Fibroblast of lung (primary cell): ENCODE measurements around the gene IKZF3. TPM values are rescaled to one million over a fixed set of nuclear protein-coding genes. Genes with fewer than 3 reads are reported as not detected.

Source experiments
- DNase-seq, 2 donors: peaks; one replicate each; pipeline versions ENCODE4 v3.0.0 to v3.0.0-alpha.2; 2010; ENCODE audit warnings: low read depth in 2 of 2
- H2AFZ ChIP-seq: 2 replicates; pipeline ENCODE4 v1.5.1; 2012; ENCODE audit warnings: low read length, control low read depth, inconsistent platforms
- H3K27ac ChIP-seq: 2 replicates; pipeline ENCODE4 v1.5.1; 2011; ENCODE audit warnings: low read length, control low read depth; ENCODE audit not compliant: insufficient read depth
- H3K27me3 ChIP-seq: 2 replicates; pipeline ENCODE4 v1.5.1; 2011; ENCODE audit warnings: mild to moderate bottlenecking, low read length; ENCODE audit not compliant: control insufficient read depth, insufficient read depth
- H3K36me3 ChIP-seq: 2 replicates; pipeline ENCODE4 v1.5.1; 2011; ENCODE audit warnings: low read length; ENCODE audit not compliant: control insufficient read depth, insufficient read depth
- H3K4me1 ChIP-seq: 2 replicates; pipeline ENCODE4 v1.5.1; 2011; ENCODE audit warnings: low read length; ENCODE audit not compliant: control insufficient read depth, insufficient read depth; ENCODE audit errors: extremely low read depth
- H3K4me2 ChIP-seq: 2 replicates; pipeline ENCODE4 v1.5.1; 2011; ENCODE audit warnings: low read length, control low read depth; ENCODE audit not compliant: insufficient read depth; ENCODE audit errors: extremely low read depth
- H3K4me3 ChIP-seq, 4 experiments: fragments of 200-600 bp in 1 of 4; sonication (generic) in 1 of 4; replicated peaks in 1 of 4; 2 replicates each; pipeline ENCODE4 v1.5.1; 2011 to 2016; ENCODE audit warnings: low read length in 4 of 4, low read depth in 3 of 4, mild to moderate bottlenecking in 3 of 4, control low read depth in 2 of 4, inconsistent platforms in 1 of 4, mixed read lengths in 1 of 4; ENCODE audit not compliant: insufficient read depth in 1 of 4; ENCODE audit errors: control extremely low read depth in 1 of 4
- H3K79me2 ChIP-seq: 2 replicates; pipeline ENCODE4 v1.5.1; 2012; ENCODE audit warnings: mild to moderate bottlenecking, low read length, inconsistent platforms; ENCODE audit not compliant: control insufficient read depth, insufficient read depth
- H3K9ac ChIP-seq: 2 replicates; pipeline ENCODE4 v1.5.1; 2011; ENCODE audit warnings: mild to moderate bottlenecking, low read length, control low read depth; ENCODE audit not compliant: insufficient read depth
- H3K9me3 ChIP-seq: 2 replicates; pipeline ENCODE4 v1.5.1; 2012; ENCODE audit warnings: low read depth, low read length; ENCODE audit not compliant: control insufficient read depth, insufficient read depth
- H4K20me1 ChIP-seq: 2 replicates; pipeline ENCODE4 v1.5.1; 2011; ENCODE audit warnings: low read length; ENCODE audit not compliant: control insufficient read depth, insufficient read depth; ENCODE audit errors: extremely low read depth
- EZH2 ChIP-seq: IDR thresholded peaks from 2 replicates; pipeline ENCODE4 v1.5.1; 2012; ENCODE audit warnings: low read length, control low read depth, mild to moderate bottlenecking; ENCODE audit errors: missing control alignments
- polyA plus RNA-seq, 2 donors: library from polyadenylated mRNA; depleted of rRNA in 1 of 2; stranded (reverse) in 1 of 2; unstranded in 1 of 2; fragments of >200 nt; gene quantifications; 2 replicates each; pipeline ENCODE4 v1.2.1, GENCODE V29; 2011 to 2012; ENCODE audit warnings: missing spikeins in 1 of 2
- total RNA-seq: library from RNA; depleted of rRNA; stranded (reverse); fragments of >200 nt; gene quantifications from 2 replicates; pipeline ENCODE4 v1.2.1, GENCODE V29; 2014
- TF ChIP-seq, protein P1 (sequence below), 2 donors: IDR thresholded peaks in 1 of 2; conservative IDR thresholded peaks in 1 of 2; 1 replicate in 1 of 2; 2 replicates in 1 of 2; pipeline ENCODE4 v1.5.1; 2011 to 2012; ENCODE audit warnings: low read length in 2 of 2, control low read depth in 1 of 2, inconsistent platforms in 1 of 2, low read depth in 1 of 2, mild to moderate bottlenecking in 1 of 2

Gene IKZF3
- total and polyA plus RNA-seq, 2 donors (not counting 1 experiment from before 2014, with no cell fraction given): not detected

DNA sequence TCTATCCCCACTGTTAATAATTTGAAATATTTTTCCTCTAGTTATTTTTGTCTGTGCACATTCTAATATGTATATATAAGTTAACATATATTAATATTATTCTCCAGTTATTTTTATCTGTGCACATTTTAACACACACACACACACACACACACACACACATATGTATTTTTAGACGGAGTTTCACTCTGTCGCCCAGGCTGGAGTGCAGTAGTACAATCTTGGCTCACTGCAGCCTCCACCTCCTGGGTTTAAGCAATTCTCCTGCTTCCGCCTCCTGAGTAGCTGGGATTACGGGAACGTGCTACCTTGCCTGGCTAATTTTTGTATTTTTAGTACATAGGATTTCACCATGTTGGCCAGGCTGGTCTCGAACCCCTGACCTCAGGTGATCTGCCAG, 146.5 kb downstream of the IKZF3 start:
- DNase-seq: no peak
- no peak overlapping the region for H3K4me3 ChIP-seq
- H3K9ac ChIP-seq: no peak overlapping the region
- H3K4me2 ChIP-seq: no peak overlapping the region
- H2AFZ ChIP-seq: no peak overlapping the region
- no peaks in the 10 kb centered on the region for H3K79me2 ChIP-seq
- H3K27ac ChIP-seq: no peak overlapping the region
- H3K9me3 ChIP-seq: no peaks in the 10 kb centered on the region
- H4K20me1 ChIP-seq: no peaks in the 10 kb centered on the region
- no peaks in the 10 kb centered on the region for H3K4me1 ChIP-seq
- H3K27me3 ChIP-seq: no peaks in the 10 kb centered on the region
- H3K36me3 ChIP-seq: peaks cover 8% of the 10 kb centered on the region
- no peak for TF ChIP-seq EZH2
- TF ChIP-seq, protein P1, sequence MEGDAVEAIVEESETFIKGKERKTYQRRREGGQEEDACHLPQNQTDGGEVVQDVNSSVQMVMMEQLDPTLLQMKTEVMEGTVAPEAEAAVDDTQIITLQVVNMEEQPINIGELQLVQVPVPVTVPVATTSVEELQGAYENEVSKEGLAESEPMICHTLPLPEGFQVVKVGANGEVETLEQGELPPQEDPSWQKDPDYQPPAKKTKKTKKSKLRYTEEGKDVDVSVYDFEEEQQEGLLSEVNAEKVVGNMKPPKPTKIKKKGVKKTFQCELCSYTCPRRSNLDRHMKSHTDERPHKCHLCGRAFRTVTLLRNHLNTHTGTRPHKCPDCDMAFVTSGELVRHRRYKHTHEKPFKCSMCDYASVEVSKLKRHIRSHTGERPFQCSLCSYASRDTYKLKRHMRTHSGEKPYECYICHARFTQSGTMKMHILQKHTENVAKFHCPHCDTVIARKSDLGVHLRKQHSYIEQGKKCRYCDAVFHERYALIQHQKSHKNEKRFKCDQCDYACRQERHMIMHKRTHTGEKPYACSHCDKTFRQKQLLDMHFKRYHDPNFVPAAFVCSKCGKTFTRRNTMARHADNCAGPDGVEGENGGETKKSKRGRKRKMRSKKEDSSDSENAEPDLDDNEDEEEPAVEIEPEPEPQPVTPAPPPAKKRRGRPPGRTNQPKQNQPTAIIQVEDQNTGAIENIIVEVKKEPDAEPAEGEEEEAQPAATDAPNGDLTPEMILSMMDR (conservative IDR thresholded peaks at IDR 0.05 in 1 of 2, IDR thresholded peaks at IDR 0.05 in 1 of 2; ENCODE audit: low read depth in 1 of 2, low read length in 2 of 2): no peak

DNA sequence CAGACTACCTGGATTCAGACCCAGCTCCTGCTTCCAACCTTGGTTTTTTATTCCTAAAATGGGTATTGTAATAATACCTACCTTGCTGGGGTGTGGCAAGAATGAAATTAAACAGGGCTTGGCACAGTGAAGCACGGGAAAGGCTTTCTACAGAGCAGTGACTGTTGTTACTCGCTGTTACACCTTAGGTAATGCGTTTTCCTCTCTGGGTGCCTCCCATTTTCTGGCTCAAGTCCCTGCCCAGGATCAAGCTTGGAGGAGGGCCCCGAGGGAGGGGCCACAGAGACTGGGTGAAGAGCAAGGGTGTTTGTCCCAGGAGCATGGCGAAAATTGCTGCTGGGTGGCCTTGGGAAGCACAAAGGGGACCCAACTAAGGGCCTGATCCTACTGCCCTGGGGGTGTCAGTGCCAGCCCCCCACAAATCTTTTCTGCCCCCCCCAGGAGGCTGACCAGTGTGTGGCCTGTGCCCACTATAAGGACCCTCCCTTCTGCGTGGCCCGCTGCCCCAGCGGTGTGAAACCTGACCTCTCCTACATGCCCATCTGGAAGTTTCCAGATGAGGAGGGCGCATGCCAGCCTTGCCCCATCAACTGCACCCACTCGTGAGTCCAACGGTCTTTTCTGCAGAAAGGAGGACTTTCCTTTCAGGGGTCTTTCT, 147.1 kb downstream of the IKZF3 start:
- DNase-seq: no peak
- no peak overlapping the region for H3K4me3 ChIP-seq
- H3K36me3 ChIP-seq: peaks cover 8% of the 10 kb centered on the region
- H3K27me3 ChIP-seq: no peaks in the 10 kb centered on the region
- no peaks in the 10 kb centered on the region for H3K4me1 ChIP-seq
- no peak overlapping the region for H2AFZ ChIP-seq
- TF ChIP-seq EZH2: no peak
- TF ChIP-seq, protein P1 (conservative IDR thresholded peaks at IDR 0.05 in 1 of 2, IDR thresholded peaks at IDR 0.05 in 1 of 2; ENCODE audit: low read depth in 1 of 2, low read length in 2 of 2): no peak
- no peaks in the 10 kb centered on the region for H4K20me1 ChIP-seq
- no peak overlapping the region for H3K9ac ChIP-seq
- H3K27ac ChIP-seq: no peak overlapping the region
- no peaks in the 10 kb centered on the region for H3K9me3 ChIP-seq
- no peaks in the 10 kb centered on the region for H3K79me2 ChIP-seq
- no peak overlapping the region for H3K4me2 ChIP-seq

DNA sequence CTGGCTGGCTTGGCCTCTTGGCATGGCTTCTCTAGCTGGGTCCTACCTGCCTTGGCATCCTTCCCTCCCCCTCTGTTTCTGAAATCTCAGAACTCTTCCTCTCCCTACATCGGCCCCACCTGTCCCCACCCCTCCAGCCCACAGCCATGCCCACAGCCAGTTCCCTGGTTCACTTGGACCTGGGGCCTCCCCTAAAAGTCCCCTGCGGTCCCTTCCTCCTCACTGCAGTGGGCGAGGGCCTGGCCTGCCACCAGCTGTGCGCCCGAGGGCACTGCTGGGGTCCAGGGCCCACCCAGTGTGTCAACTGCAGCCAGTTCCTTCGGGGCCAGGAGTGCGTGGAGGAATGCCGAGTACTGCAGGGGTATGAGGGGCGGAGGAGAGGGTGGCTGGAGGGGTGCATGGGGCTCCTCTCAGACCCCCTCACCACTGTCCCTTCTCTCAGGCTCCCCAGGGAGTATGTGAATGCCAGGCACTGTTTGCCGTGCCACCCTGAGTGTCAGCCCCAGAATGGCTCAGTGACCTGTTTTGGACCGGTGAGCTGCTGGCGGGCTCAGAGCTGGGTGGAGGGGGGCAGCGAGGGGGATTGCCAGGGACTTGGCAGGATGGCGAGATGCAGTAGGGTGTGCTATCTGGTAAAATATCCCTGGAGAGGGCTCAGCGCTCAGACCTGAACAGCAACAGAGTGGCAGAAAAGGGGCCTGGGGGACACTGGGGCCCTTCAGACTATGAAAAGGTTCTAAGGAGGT, 147.9 kb downstream of the IKZF3 start:
- H3K36me3 ChIP-seq: peaks cover 13% of the 10 kb centered on the region
- H3K4me3 ChIP-seq: no peak overlapping the region
- H3K9me3 ChIP-seq: no peaks in the 10 kb centered on the region
- no peaks in the 10 kb centered on the region for H3K27me3 ChIP-seq
- H3K9ac ChIP-seq: no peak overlapping the region
- H2AFZ ChIP-seq: no peak overlapping the region
- TF ChIP-seq, protein P1 (conservative IDR thresholded peaks at IDR 0.05 in 1 of 2, IDR thresholded peaks at IDR 0.05 in 1 of 2; ENCODE audit: low read depth in 1 of 2, low read length in 2 of 2): no peak
- TF ChIP-seq EZH2: no peak
- H4K20me1 ChIP-seq: no peaks in the 10 kb centered on the region
- H3K27ac ChIP-seq: no peak overlapping the region
- H3K4me2 ChIP-seq: no peak overlapping the region
- no peaks in the 10 kb centered on the region for H3K79me2 ChIP-seq
- H3K4me1 ChIP-seq: no peaks in the 10 kb centered on the region
- no peak for DNase-seq
